ENCODE measurements around the gene VANGL1. TPM values are rescaled to one million over a fixed set of nuclear protein-coding genes. Genes with fewer than 3 reads are reported as not detected.

Gene VANGL1
- total RNA-seq, 2 experiments from 2014 or later, result 1.1 to 1.8 TPM

- Histone ChIP-seq H3K27ac (ENCODE audit: low read depth in 1 of 2, low read length in 2 of 2) (no peak overlapping the region), H3K36me3 (ENCODE audit: insufficient read depth, low read length) (no peaks in the 10 kb centered on the region), H3K4me1 (ENCODE audit: insufficient read depth, low read length) (no peaks in the 10 kb centered on the region), H3K4me3 (ENCODE audit: low read length) (no peak overlapping the region), H3K9me3 (ENCODE audit: control insufficient read depth in 1 of 2, insufficient read depth in 1 of 2, low read length in 2 of 2) (no peaks in the 10 kb centered on the region), H3K27me3 (ENCODE audit: control insufficient read depth in 1 of 2, insufficient read depth in 2 of 2, low read length in 2 of 2) (no peaks in the 10 kb centered on the region)
- Mint-ChIP-seq H3K27me3 (peaks cover 4% of the 10 kb centered on the region), H3K27ac (no peak overlapping the region), H3K4me1 (ENCODE audit: low read depth) (no peaks in the 10 kb centered on the region), H3K9me3 (no peaks in the 10 kb centered on the region), H3K4me3 (no peak overlapping the region), H3K36me3 (ENCODE audit: low read depth) (no peaks in the 10 kb centered on the region)
- intact Hi-C loops (cut with DNase I, micrococcal nuclease), result loop anchor here (5.0 kb wide), 2 partner anchors 778 to 783 kb away; no protein-coding TSS in a partner anchor
- CTCF ChIA-PET, result no interaction called here
- DNase-seq (no peak), ATAC-seq (ENCODE audit: poor library complexity) (no peak)
- no peak for TF ChIP-seq CTCF (IDR thresholded peaks at IDR 0.05)
- POLR2A ChIA-PET, result no interaction called here
These were observed 77.5 kb downstream of the VANGL1 start for GRCh38 chr1:115719285-115719684.

- no peak for TF ChIP-seq CTCF (IDR thresholded peaks at IDR 0.05)
- H3K27ac Mint-ChIP-seq, result no peak overlapping the region
- H3K9me3 ChIP-seq (ENCODE audit: control insufficient read depth in 1 of 2, insufficient read depth in 1 of 2, low read length in 2 of 2), result no peaks in the 10 kb centered on the region
- POLR2A ChIA-PET, result no interaction called here
- H3K36me3 ChIP-seq (ENCODE audit: insufficient read depth, low read length), result no peaks in the 10 kb centered on the region
- H3K4me1 Mint-ChIP-seq (ENCODE audit: low read depth), result no peaks in the 10 kb centered on the region
- no peak overlapping the region for H3K27ac ChIP-seq (ENCODE audit: low read depth in 1 of 2, low read length in 2 of 2)
- ATAC-seq (ENCODE audit: poor library complexity) (no peak), DNase-seq (no peak)
- CTCF ChIA-PET, result no interaction called here
- H3K27me3 Mint-ChIP-seq, result peaks cover 4% of the 10 kb centered on the region
- intact Hi-C loops (cut with DNase I, micrococcal nuclease), result no loop called here
- H3K36me3 Mint-ChIP-seq (ENCODE audit: low read depth), result no peaks in the 10 kb centered on the region
- no peak overlapping the region for H3K4me3 Mint-ChIP-seq
- H3K9me3 Mint-ChIP-seq, result no peaks in the 10 kb centered on the region
- H3K4me3 ChIP-seq (ENCODE audit: low read length), result no peak overlapping the region
- H3K4me1 ChIP-seq (ENCODE audit: insufficient read depth, low read length), result no peaks in the 10 kb centered on the region
- H3K27me3 ChIP-seq (ENCODE audit: control insufficient read depth in 1 of 2, insufficient read depth in 2 of 2, low read length in 2 of 2), result no peaks in the 10 kb centered on the region
These were observed 80.5 kb downstream of the VANGL1 start for GRCh38 chr1:115722221-115722620.

GRCh38 chr1:115723756-115724155, 82.0 kb downstream of the VANGL1 start:
- Histone ChIP-seq H3K27me3 (ENCODE audit: control insufficient read depth in 1 of 2, insufficient read depth in 2 of 2, low read length in 2 of 2) (no peaks in the 10 kb centered on the region), H3K36me3 (ENCODE audit: insufficient read depth, low read length) (no peaks in the 10 kb centered on the region), H3K27ac (ENCODE audit: low read depth in 1 of 2, low read length in 2 of 2) (no peak overlapping the region), H3K9me3 (ENCODE audit: control insufficient read depth in 1 of 2, insufficient read depth in 1 of 2, low read length in 2 of 2) (no peaks in the 10 kb centered on the region), H3K4me1 (ENCODE audit: insufficient read depth, low read length) (no peaks in the 10 kb centered on the region), H3K4me3 (ENCODE audit: low read length) (no peak overlapping the region)
- ChIA-PET POLR2A (no interaction called here), CTCF (no interaction called here)
- Mint-ChIP-seq H3K4me3 (no peak overlapping the region), H3K27ac (no peak overlapping the region), H3K4me1 (ENCODE audit: low read depth) (no peaks in the 10 kb centered on the region), H3K27me3 (no peaks in the 10 kb centered on the region), H3K9me3 (no peaks in the 10 kb centered on the region), H3K36me3 (ENCODE audit: low read depth) (no peaks in the 10 kb centered on the region)
- intact Hi-C loops (cut with DNase I, micrococcal nuclease), result no loop called here
- DNase-seq (no peak), ATAC-seq (ENCODE audit: poor library complexity) (no peak)
- no peak for TF ChIP-seq CTCF (IDR thresholded peaks at IDR 0.05)

Measured in CD4-positive, alpha-beta T cell (primary cell).